Progenitor cell of endocrine pancreas (in vitro differentiated cells): Measurements from ENCODE around the gene MYLK. TPM values are rescaled to one million over a fixed set of nuclear protein-coding genes. Genes with fewer than 3 reads are reported as not detected.

Experiments
- DNase-seq: peaks from one replicate; pipeline ENCODE4 v3.0.0; 2021; ENCODE audit warnings: low spot score; ENCODE audit not compliant: unreplicated experiment
- H3K27ac Mint-ChIP-seq: 2 replicates; pipeline ENCODE4 v1.8.0; 2021; ENCODE audit warnings: mild to moderate bottlenecking, moderate library complexity, mixed read lengths
- H3K27me3 Mint-ChIP-seq: 2 replicates; pipeline ENCODE4 v1.8.0; 2021; ENCODE audit warnings: mixed read lengths
- H3K36me3 Mint-ChIP-seq: 2 replicates; pipeline ENCODE4 v1.8.0; 2022; ENCODE audit warnings: mixed read lengths; ENCODE audit not compliant: insufficient read depth
- H3K4me1 Mint-ChIP-seq: 2 replicates; pipeline ENCODE4 v1.8.0; 2021; ENCODE audit warnings: low read depth, mixed read lengths
- H3K4me3 Mint-ChIP-seq: 2 replicates; pipeline ENCODE4 v1.8.0; 2021; ENCODE audit warnings: low read depth, mild to moderate bottlenecking, moderate library complexity, mixed read lengths
- H3K9me3 Mint-ChIP-seq: 2 replicates; pipeline ENCODE4 v1.8.0; 2021; ENCODE audit warnings: low read depth, mixed read lengths
- total RNA-seq: library from RNA; stranded (reverse); gene quantifications from 2 replicates; pipeline ENCODE4 v1.2.1, GENCODE V29; 2021
- TF ChIP-seq, protein P1 (sequence below): fragments of 200-600 bp; sonication (generic); IDR thresholded peaks from one replicate; pipeline ENCODE4 v1.5.0; 2021; ENCODE audit warnings: antibody characterized with exemption, mild to moderate bottlenecking; ENCODE audit not compliant: unreplicated experiment

MYLK gene
- total RNA-seq, 1 donor from 2014 or later: 1.1 TPM

- Mint-ChIP-seq H3K9me3 (no peaks in the 10 kb centered on the region), H3K27me3 (peaks cover 5% of the 10 kb centered on the region), H3K4me3 (no peak overlapping the region), H3K27ac (no peak overlapping the region), H3K36me3 (no peaks in the 10 kb centered on the region), H3K4me1 (peaks cover 4% of the 10 kb centered on the region)
- no peak for DNase-seq
- TF ChIP-seq, protein P1, sequence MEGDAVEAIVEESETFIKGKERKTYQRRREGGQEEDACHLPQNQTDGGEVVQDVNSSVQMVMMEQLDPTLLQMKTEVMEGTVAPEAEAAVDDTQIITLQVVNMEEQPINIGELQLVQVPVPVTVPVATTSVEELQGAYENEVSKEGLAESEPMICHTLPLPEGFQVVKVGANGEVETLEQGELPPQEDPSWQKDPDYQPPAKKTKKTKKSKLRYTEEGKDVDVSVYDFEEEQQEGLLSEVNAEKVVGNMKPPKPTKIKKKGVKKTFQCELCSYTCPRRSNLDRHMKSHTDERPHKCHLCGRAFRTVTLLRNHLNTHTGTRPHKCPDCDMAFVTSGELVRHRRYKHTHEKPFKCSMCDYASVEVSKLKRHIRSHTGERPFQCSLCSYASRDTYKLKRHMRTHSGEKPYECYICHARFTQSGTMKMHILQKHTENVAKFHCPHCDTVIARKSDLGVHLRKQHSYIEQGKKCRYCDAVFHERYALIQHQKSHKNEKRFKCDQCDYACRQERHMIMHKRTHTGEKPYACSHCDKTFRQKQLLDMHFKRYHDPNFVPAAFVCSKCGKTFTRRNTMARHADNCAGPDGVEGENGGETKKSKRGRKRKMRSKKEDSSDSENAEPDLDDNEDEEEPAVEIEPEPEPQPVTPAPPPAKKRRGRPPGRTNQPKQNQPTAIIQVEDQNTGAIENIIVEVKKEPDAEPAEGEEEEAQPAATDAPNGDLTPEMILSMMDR: no peak
Measured at GRCh38 chr3:123815981-123816380, 68.2 kb downstream of the MYLK start.

DNA sequence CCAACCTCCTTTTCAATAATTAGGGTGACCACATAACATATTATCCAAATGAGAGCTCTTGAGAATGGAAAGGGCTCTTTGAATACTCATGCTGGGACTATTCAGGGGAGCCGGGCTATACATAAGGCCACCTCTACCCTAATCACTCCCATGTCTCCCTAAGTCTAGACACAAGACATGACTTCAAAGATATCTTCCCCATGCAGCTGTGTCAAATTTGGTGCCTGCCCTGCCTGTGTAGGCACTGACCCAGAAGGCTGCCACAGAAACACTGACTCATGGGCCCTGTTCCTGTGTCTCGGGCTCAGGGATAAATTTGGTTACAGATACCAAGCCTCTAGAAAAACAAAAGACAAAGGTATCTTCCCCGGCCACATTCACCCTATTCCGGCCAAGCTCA, 70.3 kb downstream of the MYLK start:
- TF ChIP-seq, protein P1: no peak
- no peak overlapping the region for H3K4me3 Mint-ChIP-seq
- no peak for DNase-seq
- H3K9me3 Mint-ChIP-seq: no peaks in the 10 kb centered on the region
- H3K36me3 Mint-ChIP-seq: no peaks in the 10 kb centered on the region
- H3K27me3 Mint-ChIP-seq: peaks cover 5% of the 10 kb centered on the region
- H3K4me1 Mint-ChIP-seq: no peaks in the 10 kb centered on the region
- H3K27ac Mint-ChIP-seq: no peak overlapping the region

- no peaks in the 10 kb centered on the region for H3K36me3 Mint-ChIP-seq
Measured at GRCh38 chr3:123809597-123809996, 74.5 kb downstream of the MYLK start.

DNA sequence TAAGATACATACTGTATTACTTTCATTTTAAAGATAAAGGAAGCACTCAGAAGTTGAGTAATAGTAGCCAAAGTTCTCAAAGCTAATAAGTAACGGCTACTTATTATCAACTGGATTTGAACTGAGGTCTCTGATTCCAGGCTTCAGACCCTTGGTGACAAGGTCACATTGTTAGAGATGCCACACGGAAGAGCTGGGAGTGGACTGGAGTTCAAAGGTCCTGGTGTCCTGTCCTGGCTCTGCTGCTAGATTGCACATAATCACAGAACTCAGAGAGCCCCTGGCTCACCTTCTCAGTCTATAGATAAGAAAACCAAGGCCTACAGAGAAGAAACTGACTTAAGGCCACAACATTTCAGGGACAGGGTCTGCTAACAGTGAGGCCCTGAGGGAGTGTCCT, 75.3 kb downstream of the MYLK start:
- Mint-ChIP-seq H3K27me3 (peaks cover 7% of the 10 kb centered on the region), H3K36me3 (no peaks in the 10 kb centered on the region), H3K9me3 (no peaks in the 10 kb centered on the region), H3K27ac (no peak overlapping the region), H3K4me3 (no peak overlapping the region), H3K4me1 (no peaks in the 10 kb centered on the region)
- no peak for DNase-seq
- TF ChIP-seq, protein P1: no peak

More at GRCh38 chr3:123809597-123809996, 74.5 kb downstream of the MYLK start:
- TF ChIP-seq, protein P1: no peak
- Mint-ChIP-seq H3K27me3 (peaks cover 3% of the 10 kb centered on the region), H3K4me1 (no peaks in the 10 kb centered on the region), H3K27ac (no peak overlapping the region), H3K4me3 (no peak overlapping the region), H3K9me3 (no peaks in the 10 kb centered on the region)
- no peak for DNase-seq

DNA sequence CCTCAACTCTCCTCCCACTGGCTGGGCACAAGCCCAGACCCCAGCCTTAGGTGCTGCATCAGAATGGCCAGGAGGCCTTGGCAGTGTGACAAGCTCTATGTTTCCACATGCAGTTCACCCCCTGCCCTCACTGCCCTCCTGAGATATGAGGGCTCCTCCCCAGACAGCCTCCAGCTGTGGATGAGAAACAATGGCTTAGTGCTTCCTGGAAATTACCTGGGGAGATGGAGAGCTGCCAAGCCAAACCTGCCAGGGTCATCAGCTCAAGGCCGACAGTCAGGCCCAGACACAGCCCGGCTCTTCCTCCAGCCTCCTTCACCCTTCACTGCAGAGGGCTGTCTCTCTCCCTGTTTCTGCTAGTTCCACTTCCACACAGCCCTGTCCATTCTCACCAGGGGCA, 76.3 kb downstream of the MYLK start:
- DNase-seq: no peak
- TF ChIP-seq, protein P1: no peak
- Mint-ChIP-seq H3K4me3 (no peak overlapping the region), H3K36me3 (no peaks in the 10 kb centered on the region), H3K9me3 (no peaks in the 10 kb centered on the region), H3K27ac (no peak overlapping the region), H3K4me1 (no peaks in the 10 kb centered on the region), H3K27me3 (peaks cover 10% of the 10 kb centered on the region)
